ENCODE data around the gene MEIS2.

The MEIS2 gene

GRCh38 chr15:37103163-37103435 lies 2.8 kb upstream of the MEIS2 start:
- DNase-seq (ENCODE audit: extremely low spot score) = no peak
- ChIA-PET CTCF (interaction anchor here (0.9 kb wide), 1 partner anchor 169 kb away, joined by 3 read pairs; no protein-coding TSS in a partner anchor), POLR2A (interaction anchor here (1.0 kb wide), 1 partner anchor 192 kb away, joined by 3 read pairs; no protein-coding TSS in a partner anchor)
- TF ChIP-seq HDGF (IDR thresholded peaks at IDR 0.05; ENCODE audit: borderline replicate concordance) = no peak
- TF ChIP-seq PKNOX1 (IDR thresholded peaks at IDR 0.05) = no peak
- no peak for TF ChIP-seq ARNT (IDR thresholded peaks at IDR 0.05)
- TF ChIP-seq ZNF384 (IDR thresholded peaks at IDR 0.05) = no peak
- no peak for TF ChIP-seq FOXK2 (IDR thresholded peaks at IDR 0.05)
- no peak for TF ChIP-seq TARDBP (IDR thresholded peaks at IDR 0.05)
- TF ChIP-seq LEF1 (IDR thresholded peaks at IDR 0.05; ENCODE audit: borderline replicate concordance) = no peak
- no peak for TF ChIP-seq FOXM1 (IDR thresholded peaks at IDR 0.05; ENCODE audit: borderline replicate concordance)
- TF ChIP-seq BHLHE40 (IDR thresholded peaks at IDR 0.05; ENCODE audit: borderline replicate concordance) = no peak
- no peak for TF ChIP-seq NFRKB (IDR thresholded peaks at IDR 0.05)
- no peak for TF ChIP-seq SP1 (IDR thresholded peaks at IDR 0.05)
- TF ChIP-seq FOXA1 (IDR thresholded peaks at IDR 0.05) = no peak
- TF ChIP-seq L3MBTL2 (conservative IDR thresholded peaks at IDR 0.05) = no peak

GRCh38 chr15:37102305-37103162 lies 2.2 kb upstream of the MEIS2 start:
- POLR2A ChIA-PET = interaction anchor here (1.0 to 2.4 kb wide), 4 partner anchors 9 to 191 kb away, joined by 3 to 9 read pairs (median 6); no protein-coding TSS in a partner anchor
- DNase-seq (ENCODE audit: extremely low spot score) = no peak
- TF ChIP-seq CTBP1 (IDR thresholded peaks at IDR 0.05; ENCODE audit: borderline replicate concordance) = no peak
- no peak for TF ChIP-seq ZNF384 (IDR thresholded peaks at IDR 0.05)
- 0 out of 2 replicates have a peak, but pooled peaks have one; percentile 32 for TF ChIP-seq L3MBTL2 (conservative IDR thresholded peaks at IDR 0.05)
- no peak for TF ChIP-seq SP1 (IDR thresholded peaks at IDR 0.05)
- CTCF ChIA-PET = interaction anchor here (0.9 kb wide), 1 partner anchor 168 kb away, joined by 3 read pairs; no protein-coding TSS in a partner anchor

GRCh38 chr15:37101980-37102304 lies 1.6 kb upstream of the MEIS2 start:
- no peak for DNase-seq (ENCODE audit: extremely low spot score)
- no peak for TF ChIP-seq FOXK2 (IDR thresholded peaks at IDR 0.05)
- no peak for TF ChIP-seq NFRKB (IDR thresholded peaks at IDR 0.05)
- TF ChIP-seq ZNF384 (IDR thresholded peaks at IDR 0.05) = no peak
- no peak for TF ChIP-seq CTBP1 (IDR thresholded peaks at IDR 0.05; ENCODE audit: borderline replicate concordance)
- no peak for TF ChIP-seq TARDBP (IDR thresholded peaks at IDR 0.05)
- TF ChIP-seq ELF4 (IDR thresholded peaks at IDR 0.05) = no peak
- no peak for TF ChIP-seq PKNOX1 (IDR thresholded peaks at IDR 0.05)
- no peak for TF ChIP-seq SP1 (IDR thresholded peaks at IDR 0.05)
- TF ChIP-seq SUZ12 (IDR thresholded peaks at IDR 0.05) = no peak
- no peak for TF ChIP-seq HDGF (IDR thresholded peaks at IDR 0.05; ENCODE audit: borderline replicate concordance)
- TF ChIP-seq ARNT (IDR thresholded peaks at IDR 0.05) = no peak
- no peak for TF ChIP-seq L3MBTL2 (conservative IDR thresholded peaks at IDR 0.05)
- POLR2A ChIA-PET = interaction anchor here (0.7 to 2.4 kb wide), 13 partner anchors 9 to 225 kb away, joined by 3 to 9 read pairs (median 5); no protein-coding TSS in a partner anchor
- CTCF ChIA-PET = no interaction called here

- DNase-seq (ENCODE audit: extremely low spot score) = no peak
- TF ChIP-seq ZNF384 (IDR thresholded peaks at IDR 0.05) (no peak), HDGF (IDR thresholded peaks at IDR 0.05; ENCODE audit: borderline replicate concordance) (no peak), L3MBTL2 (conservative IDR thresholded peaks at IDR 0.05) (no peak), TARDBP (IDR thresholded peaks at IDR 0.05) (no peak), CTBP1 (IDR thresholded peaks at IDR 0.05; ENCODE audit: borderline replicate concordance) (no peak), LEF1 (IDR thresholded peaks at IDR 0.05; ENCODE audit: borderline replicate concordance) (no peak), FOXK2 (IDR thresholded peaks at IDR 0.05) (no peak), NFRKB (IDR thresholded peaks at IDR 0.05) (no peak), SUZ12 (IDR thresholded peaks at IDR 0.05) (no peak), PKNOX1 (IDR thresholded peaks at IDR 0.05) (no peak), FOXM1 (IDR thresholded peaks at IDR 0.05; ENCODE audit: borderline replicate concordance) (no peak), ARNT (IDR thresholded peaks at IDR 0.05) (no peak), ELF4 (IDR thresholded peaks at IDR 0.05) (no peak), SP1 (IDR thresholded peaks at IDR 0.05) (no peak), FOXA1 (IDR thresholded peaks at IDR 0.05) (no peak), BHLHE40 (IDR thresholded peaks at IDR 0.05; ENCODE audit: borderline replicate concordance) (no peak)
- ChIA-PET CTCF (interaction anchor here (0.6 to 1.0 kb wide), 3 partner anchors 164 to 293 kb away, joined by 3 to 4 read pairs (median 3); no protein-coding TSS in a partner anchor), POLR2A (interaction anchor here (0.9 to 2.4 kb wide), 14 partner anchors 10 to 224 kb away, joined by 3 to 9 read pairs (median 5); no protein-coding TSS in a partner anchor)
These were observed 542 bp upstream of the MEIS2 start for GRCh38 chr15:37100966-37101215.

- ChIA-PET CTCF (no interaction called here), POLR2A (interaction anchor here (1.1 kb wide), 1 partner anchor 520 kb away, joined by 3 read pairs; the partner anchor contains the start of gene CDIN1)
- TF ChIP-seq BHLHE40 (IDR thresholded peaks at IDR 0.05; ENCODE audit: borderline replicate concordance) (no peak), SP1 (IDR thresholded peaks at IDR 0.05) (no peak), TARDBP (IDR thresholded peaks at IDR 0.05) (no peak), PKNOX1 (IDR thresholded peaks at IDR 0.05) (peak; percentile 98)
- DNase-seq (ENCODE audit: extremely low spot score) = no peak
These were observed 835 bp downstream of the MEIS2 start for GRCh38 chr15:37099319-37100108.

Measured in HEK293T (cell line).